ENCODE measurements around the gene RFFL. TPM values are rescaled to one million over a fixed set of nuclear protein-coding genes. Genes with fewer than 3 reads are reported as not detected.
"Not testable (repeated sequence)": the region's sequence is repeated elsewhere in the genome, so short reads cannot be mapped to it uniquely, and the experiment has no call there.

The RFFL gene
- total and polyA plus RNA-seq, 9 of the 15 experiments (the other 6 are each of a cell fraction or from before 2014, with no cell fraction given) = 3.4 to 18.1 (median 12.8) TPM

GRCh38 chr17:35000965-35001364 lies 62.5 kb downstream of the RFFL start (continued):
- peak; percentile 23; the same call in 1 of the 2 replicates for TF ChIP-seq REST (IDR thresholded peaks at IDR 0.05; ENCODE audit: borderline replicate concordance)
- not testable (repeated sequence) for TF ChIP-seq REST (CRISPR knock-in tag; IDR thresholded peaks at IDR 0.05; ENCODE audit: low read depth)
- peak; percentile 21; the same call in 1 of the 2 replicates for TF ChIP-seq CBFA2T2 (conservative IDR thresholded peaks at IDR 0.05)

All from K562 (cell line).